Neuron (in vitro differentiated cells): ENCODE results near the gene CGB8.
"Not testable (repeated sequence)": the region's sequence is repeated elsewhere in the genome, so short reads cannot be mapped to it uniquely, and the experiment has no call there.

Experiments
- H2AFZ ChIP-seq: one replicate; pipeline ENCODE4 v1.6.1; 2013; ENCODE audit warnings: low read depth, mild to moderate bottlenecking, inconsistent platforms, low read length, moderate library complexity
- H3K27me3 ChIP-seq: one replicate; pipeline ENCODE4 v1.6.1; 2013; ENCODE audit warnings: low read length; ENCODE audit not compliant: insufficient read depth
- H3K36me3 ChIP-seq: one replicate; pipeline ENCODE4 v1.6.1; 2013; ENCODE audit warnings: low read length; ENCODE audit not compliant: insufficient read depth
- H3K4me1 ChIP-seq: one replicate; pipeline ENCODE4 v1.6.1; 2013; ENCODE audit warnings: low read length; ENCODE audit not compliant: insufficient read depth
- H3K4me3 ChIP-seq: 2 replicates; pipeline ENCODE4 v1.5.1; 2013; ENCODE audit warnings: mild to moderate bottlenecking, low read length, moderate library complexity
- H3K9me3 ChIP-seq: one replicate; pipeline ENCODE4 v1.6.1; 2013; ENCODE audit warnings: low read length

Gene CGB8

GRCh38 chr19:49058562-49058961 is 9.7 kb upstream of the CGB8 start:
- H2AFZ ChIP-seq, result no peak overlapping the region
- H3K27me3 ChIP-seq, result peaks cover 55% of the 10 kb centered on the region

GRCh38 chr19:49057636-49058234 is 8.8 kb upstream of the CGB8 start, which contains the start of gene CGB7:
Gene CGB7 (minus strand): TSS chr19:49057749. CDS start chr19:49055375, 2,374 bp downstream.
- Histone ChIP-seq H2AFZ (peak within 1 kb of the TSS; percentile 63), H3K36me3 (no peaks in the 10 kb centered on the region), H3K27me3 (peaks cover 55% of the 10 kb centered on the region), H3K4me3 (peak within 1 kb of the TSS; percentile 49), H3K4me1 (peaks cover 4% of the 10 kb centered on the region), H3K9me3 (peaks cover 3% of the 10 kb centered on the region)

More at GRCh38 chr19:49058562-49058961, 9.7 kb upstream of the CGB8 start:
- Histone ChIP-seq H3K4me3 (no peak overlapping the region), H3K9me3 (peaks cover 3% of the 10 kb centered on the region), H3K4me1 (peaks cover 4% of the 10 kb centered on the region), H3K36me3 (no peaks in the 10 kb centered on the region)

- Histone ChIP-seq H3K27me3 (peaks cover 54% of the 10 kb centered on the region), H3K4me3 (peak overlapping the region; percentile 49), H2AFZ (peak overlapping the region; percentile 63)
- H3K9me3 ChIP-seq, H3K4me1 ChIP-seq, H3K36me3 ChIP-seq: not testable (repeated sequence)
Observed at GRCh38 chr19:49056902-49057596, 8.1 kb upstream of the CGB8 start.

GRCh38 chr19:49056101-49056901 is 7.4 kb upstream of the CGB8 start:
- peaks cover 47% of the 10 kb centered on the region for H3K27me3 ChIP-seq
- no peaks in the 10 kb centered on the region for H3K36me3 ChIP-seq
- H3K4me3 ChIP-seq, result peak overlapping the region; percentile 49
- H2AFZ ChIP-seq, result peak overlapping the region; percentile 63
- peaks cover 3% of the 10 kb centered on the region for H3K9me3 ChIP-seq
- H3K4me1 ChIP-seq, result peaks cover 4% of the 10 kb centered on the region

GRCh38 chr19:49050376-49051033 is 1.6 kb upstream of the CGB8 start:
- not testable (repeated sequence) for H3K4me1 ChIP-seq, H3K4me3 ChIP-seq, H3K36me3 ChIP-seq, H3K27me3 ChIP-seq, H3K9me3 ChIP-seq, H2AFZ ChIP-seq

GRCh38 chr19:49049834-49050233 is 923 bp upstream of the CGB8 start:
- H2AFZ ChIP-seq, H3K4me1 ChIP-seq, H3K36me3 ChIP-seq, H3K4me3 ChIP-seq, H3K9me3 ChIP-seq, H3K27me3 ChIP-seq: not testable (repeated sequence)

GRCh38 chr19:49043548-49043947 is 5.4 kb downstream of the CGB8 start, which contains the start of gene CGB5:
Gene CGB5 (plus strand): TSS chr19:49043848. CDS start chr19:49044210, 362 bp downstream.
- not testable (repeated sequence) for H3K36me3 ChIP-seq, H3K27me3 ChIP-seq, H3K4me3 ChIP-seq, H3K9me3 ChIP-seq, H3K4me1 ChIP-seq, H2AFZ ChIP-seq

- not testable (repeated sequence) for H3K4me3 ChIP-seq
Observed at GRCh38 chr19:49042666-49043065, 6.2 kb downstream of the CGB8 start.

GRCh38 chr19:49042177-49042576 is 6.7 kb downstream of the CGB8 start:
- H2AFZ ChIP-seq, result no peak overlapping the region
- H3K9me3 ChIP-seq, result no peaks in the 10 kb centered on the region
- no peaks in the 10 kb centered on the region for H3K27me3 ChIP-seq
- no peaks in the 10 kb centered on the region for H3K36me3 ChIP-seq
- H3K4me1 ChIP-seq, result no peaks in the 10 kb centered on the region
- H3K4me3 ChIP-seq, result no peak overlapping the region

More at GRCh38 chr19:49042666-49043065, 6.2 kb downstream of the CGB8 start:
- H3K27me3 ChIP-seq, H3K9me3 ChIP-seq, H2AFZ ChIP-seq, H3K4me1 ChIP-seq, H3K36me3 ChIP-seq: not testable (repeated sequence)

- not testable (repeated sequence) for H3K4me3 ChIP-seq, H3K36me3 ChIP-seq
Observed at GRCh38 chr19:49039736-49040135, 9.2 kb downstream of the CGB8 start.

GRCh38 chr19:49038557-49039276 is 10.2 kb downstream of the CGB8 start:
- H3K27me3 ChIP-seq, H2AFZ ChIP-seq, H3K9me3 ChIP-seq, H3K4me3 ChIP-seq, H3K36me3 ChIP-seq, H3K4me1 ChIP-seq: not testable (repeated sequence)

More at GRCh38 chr19:49039736-49040135, 9.2 kb downstream of the CGB8 start:
- not testable (repeated sequence) for H3K4me1 ChIP-seq, H2AFZ ChIP-seq, H3K27me3 ChIP-seq, H3K9me3 ChIP-seq

GRCh38 chr19:49038111-49038510 is 10.8 kb downstream of the CGB8 start:
- not testable (repeated sequence) for H3K4me3 ChIP-seq, H3K27me3 ChIP-seq

More at GRCh38 chr19:49038111-49038510, 10.8 kb downstream of the CGB8 start:
- not testable (repeated sequence) for H3K9me3 ChIP-seq, H3K36me3 ChIP-seq, H2AFZ ChIP-seq, H3K4me1 ChIP-seq
